Smooth muscle cell (in vitro differentiated cells): ENCODE results near the gene KNCN. TPM values are rescaled to one million over a fixed set of nuclear protein-coding genes. Genes with fewer than 3 reads are reported as not detected.

ENCODE experiments used
- DNase-seq: peaks from one replicate; lab custom pipeline; 2025; ENCODE audit not compliant: unreplicated experiment; lab: John Stamatoyannopoulos, UW
- H2AFZ ChIP-seq: fragments of 200-600 bp; sonication (generic); 2 replicates; pipeline ENCODE4 v1.6.0; 2016; ENCODE audit warnings: antibody characterized with exemption, low read depth, mild to moderate bottlenecking
- H3F3A ChIP-seq: fragments of 200-600 bp; sonication (generic); 2 replicates; pipeline ENCODE4 v1.6.0; 2017; ENCODE audit warnings: antibody characterized with exemption, low read depth
- H3K27ac ChIP-seq: fragments of 200-600 bp; sonication (generic); 2 replicates; pipeline ENCODE4 v1.5.1; 2016; ENCODE audit warnings: low read depth, mild to moderate bottlenecking
- H3K27me3 ChIP-seq: fragments of 200-600 bp; sonication (generic); 2 replicates; pipeline ENCODE4 v1.6.1; 2016; ENCODE audit warnings: low read depth, mild to moderate bottlenecking
- H3K36me3 ChIP-seq: fragments of 200-600 bp; sonication (generic); 2 replicates; pipeline ENCODE4 v1.5.1; 2016; ENCODE audit warnings: low read depth
- H3K4me1 ChIP-seq: fragments of 200-600 bp; sonication (generic); 2 replicates; pipeline ENCODE4 v1.5.1; 2016; ENCODE audit warnings: low read depth
- H3K4me2 ChIP-seq: fragments of 200-600 bp; sonication (generic); 2 replicates; pipeline ENCODE4 v1.6.0; 2016; ENCODE audit warnings: mild to moderate bottlenecking
- H3K4me3 ChIP-seq: fragments of 200-600 bp; sonication (generic); 2 replicates; pipeline ENCODE4 v1.5.1; 2016; ENCODE audit warnings: mild to moderate bottlenecking
- H3K79me2 ChIP-seq: fragments of 200-600 bp; sonication (generic); 2 replicates; pipeline ENCODE4 v1.6.0; 2016; ENCODE audit warnings: low read depth, mild to moderate bottlenecking
- H3K9ac ChIP-seq: fragments of 200-600 bp; sonication (generic); 2 replicates; pipeline ENCODE4 v1.6.0; 2016; ENCODE audit warnings: low read depth
- H3K9me3 ChIP-seq: fragments of 200-600 bp; sonication (generic); replicated peaks from 2 replicates; pipeline ENCODE4 v1.5.1; 2016; ENCODE audit warnings: low read depth
- H4K20me1 ChIP-seq: fragments of 200-600 bp; sonication (generic); 2 replicates; pipeline ENCODE4 v1.6.0; 2016; ENCODE audit warnings: low read depth
- CTCF ChIP-seq: fragments of 200-600 bp; sonication (generic); IDR thresholded peaks from 2 replicates; pipeline ENCODE4 v1.5.1; 2017; ENCODE audit warnings: borderline replicate concordance, mild to moderate bottlenecking, antibody characterized with exemption; ENCODE audit not compliant: insufficient read depth, poor library complexity, severe bottlenecking
- WGBS: methylation state at CpG from one replicate; pipeline ENCODE4 v1.1.7; 2016; ENCODE audit warnings: low lambda C conversion rate; 5-methylcytosine and 5-hydroxymethylcytosine counted together
- polyA plus RNA-seq: library from polyadenylated mRNA; unstranded; fragments of >200 nt; fragmentation: Nextera tagmentation; extraction: Ambion mirVana; gene quantifications from 2 replicates; pipeline ENCODE4 v1.2.1, GENCODE V29; 2016
- total RNA-seq: library from RNA; depleted of rRNA; stranded (reverse); fragments of >200 nt; gene quantifications from 2 replicates; pipeline ENCODE4 v1.2.3, GENCODE V29; 2014

KNCN gene
- total and polyA plus RNA-seq, 2 experiments from 2014 or later, result not detected

- Histone ChIP-seq H3K9ac (no peak overlapping the region), H3K36me3 (no peaks in the 10 kb centered on the region), H2AFZ (no peak overlapping the region), H3K9me3 (no peaks in the 10 kb centered on the region), H3K27ac (no peak overlapping the region), H3K27me3 (peaks cover 59% of the 10 kb centered on the region), H3K4me3 (no peak overlapping the region), H3F3A (peaks cover 4% of the 10 kb centered on the region), H3K79me2 (no peaks in the 10 kb centered on the region), H4K20me1 (no peaks in the 10 kb centered on the region), H3K4me2 (no peak overlapping the region), H3K4me1 (peaks cover 22% of the 10 kb centered on the region)
- no peak for TF ChIP-seq CTCF
- no peak for DNase-seq
- 45% methylated on average over 13 of the region's 13 CpGs for WGBS
Measured at GRCh38 chr1:46525253-46525983, 26.0 kb downstream of the KNCN start.

GRCh38 chr1:46524843-46525242 is 26.6 kb downstream of the KNCN start:
- no peak for TF ChIP-seq CTCF
- Histone ChIP-seq H3K9ac (no peak overlapping the region), H3K4me2 (no peak overlapping the region), H3K36me3 (no peaks in the 10 kb centered on the region), H3K27ac (no peak overlapping the region), H4K20me1 (no peaks in the 10 kb centered on the region), H3K4me3 (no peak overlapping the region), H3K27me3 (peaks cover 53% of the 10 kb centered on the region), H3K79me2 (no peaks in the 10 kb centered on the region), H3K4me1 (peaks cover 27% of the 10 kb centered on the region), H3F3A (peaks cover 4% of the 10 kb centered on the region), H2AFZ (no peak overlapping the region), H3K9me3 (no peaks in the 10 kb centered on the region)
- WGBS, result 74% methylated on average over 5 of the region's 5 CpGs
- DNase-seq, result no peak

GRCh38 chr1:46523496-46524353 is 27.7 kb downstream of the KNCN start:
- Histone ChIP-seq H3K4me2 (no peak overlapping the region), H3K9ac (no peak overlapping the region), H4K20me1 (no peaks in the 10 kb centered on the region), H3K4me3 (no peak overlapping the region), H3K4me1 (peaks cover 35% of the 10 kb centered on the region), H3K9me3 (no peaks in the 10 kb centered on the region), H3K79me2 (no peaks in the 10 kb centered on the region), H3F3A (peaks cover 4% of the 10 kb centered on the region), H3K36me3 (no peaks in the 10 kb centered on the region), H3K27ac (no peak overlapping the region), H3K27me3 (peaks cover 42% of the 10 kb centered on the region), H2AFZ (no peak overlapping the region)
- DNase-seq, result no peak
- 92% methylated on average over 11 of the region's 11 CpGs for WGBS
- no peak for TF ChIP-seq CTCF
